ENCODE results near the gene CLEC16A.

Gene CLEC16A

DNA sequence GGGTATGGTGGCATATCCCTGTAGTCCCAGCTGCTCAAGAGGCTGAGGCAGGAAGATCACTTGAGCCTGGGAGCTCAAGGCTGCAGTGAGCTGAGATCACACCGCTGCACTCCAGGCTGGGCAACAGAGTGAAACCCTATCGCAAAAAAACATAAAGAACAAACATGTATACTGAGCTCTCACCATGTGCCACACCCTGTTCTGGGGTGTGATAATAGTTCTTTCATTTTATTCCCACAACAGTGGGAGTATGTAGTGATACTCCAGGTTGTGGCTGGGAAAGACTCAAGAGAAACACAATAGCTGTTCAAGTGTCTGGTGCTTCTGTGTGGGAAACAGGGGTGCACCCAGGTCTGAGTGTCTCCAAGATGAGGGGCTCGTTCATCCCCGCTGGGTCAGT is 221.0 kb downstream of the CLEC16A start:
- no peak for DNase-seq

DNA sequence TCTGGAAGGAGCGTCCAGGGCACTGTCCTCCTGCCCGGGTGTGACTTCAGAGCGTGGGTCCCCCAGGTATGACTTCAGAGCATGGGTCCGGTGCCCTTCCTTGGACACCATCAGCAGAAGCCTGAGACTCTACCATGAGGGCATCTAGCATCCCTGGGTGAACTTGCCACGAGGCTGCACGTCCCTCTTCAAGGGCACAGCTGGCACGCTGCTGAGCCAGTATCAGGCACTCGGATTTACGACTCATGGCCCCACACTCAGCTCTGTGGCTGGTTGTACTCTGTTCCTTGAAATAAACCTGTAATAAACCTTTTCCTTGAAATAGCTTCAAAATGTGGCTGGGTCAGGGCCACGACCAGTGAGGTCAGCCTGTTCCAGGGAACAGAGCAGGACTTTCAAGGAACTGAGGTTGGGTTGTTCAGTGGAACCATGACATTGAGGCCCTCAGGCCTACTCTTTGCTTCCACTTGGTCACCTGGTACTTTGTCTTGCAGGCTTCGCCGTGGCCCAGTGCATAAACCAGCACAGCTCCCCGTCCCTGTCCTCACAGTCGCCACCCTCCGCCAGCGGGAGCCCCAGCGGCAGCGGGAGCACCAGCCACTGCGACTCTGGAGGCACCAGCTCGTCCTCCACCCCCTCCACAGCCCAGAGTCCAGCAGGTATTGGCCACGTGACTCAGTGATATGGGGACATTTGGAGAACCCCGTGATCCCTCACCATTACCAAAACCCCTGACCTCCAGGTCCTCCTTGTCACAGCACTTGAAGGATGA is 221.7 kb downstream of the CLEC16A start:
- no peak for DNase-seq

DNA sequence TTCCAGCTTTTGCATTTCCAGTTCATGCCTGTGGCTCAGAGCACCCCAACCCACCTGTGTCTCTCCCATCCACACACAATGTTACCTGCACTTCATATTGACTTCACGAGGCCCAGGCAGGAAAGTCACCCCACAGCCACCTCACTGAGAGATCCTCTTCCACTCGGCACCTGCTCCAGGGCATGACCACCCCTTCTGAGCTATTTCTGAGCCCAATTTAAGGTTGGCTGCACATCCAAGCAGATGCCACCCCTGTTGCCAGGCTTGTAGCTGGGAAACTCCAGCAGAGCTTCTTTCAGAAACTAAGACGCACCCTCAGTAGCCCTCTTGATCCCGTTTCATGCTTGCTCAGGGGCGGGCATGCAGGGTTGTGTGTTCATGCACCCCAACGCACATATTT is 223.2 kb downstream of the CLEC16A start:
- DNase-seq, result no peak

DNA sequence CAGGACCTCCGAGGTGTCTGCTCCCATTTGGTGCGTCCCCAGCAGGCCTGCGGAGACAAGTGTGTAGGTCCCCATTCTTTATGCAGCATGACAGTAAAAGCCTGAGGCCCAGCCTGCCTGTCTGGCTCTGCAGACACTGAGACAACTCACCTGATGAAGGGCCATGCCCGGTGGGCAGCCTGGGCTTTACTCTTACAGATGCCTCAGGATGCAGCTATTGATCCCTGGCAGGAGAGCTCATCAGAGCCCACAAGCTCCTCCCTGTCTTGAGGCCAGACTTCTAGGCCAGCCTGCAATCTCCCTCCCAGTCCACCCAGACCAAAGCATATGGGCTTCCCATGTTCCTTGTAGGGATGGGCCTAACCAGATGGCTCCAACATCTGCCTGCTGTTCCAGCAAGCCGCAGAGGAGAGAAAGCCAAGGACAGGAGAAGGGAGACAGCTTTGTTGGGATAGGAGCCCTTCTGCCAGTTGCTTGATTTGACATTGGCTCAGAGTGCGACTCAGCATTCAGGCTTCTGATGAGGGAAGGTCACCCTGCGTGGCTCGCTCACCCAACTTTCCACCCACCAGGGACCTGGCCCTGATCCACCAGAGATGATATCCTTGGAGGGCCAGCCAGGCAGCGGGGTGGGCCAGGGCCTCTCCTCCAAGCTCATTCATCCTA is 224.2 kb downstream of the CLEC16A start:
- no peak for DNase-seq

DNA sequence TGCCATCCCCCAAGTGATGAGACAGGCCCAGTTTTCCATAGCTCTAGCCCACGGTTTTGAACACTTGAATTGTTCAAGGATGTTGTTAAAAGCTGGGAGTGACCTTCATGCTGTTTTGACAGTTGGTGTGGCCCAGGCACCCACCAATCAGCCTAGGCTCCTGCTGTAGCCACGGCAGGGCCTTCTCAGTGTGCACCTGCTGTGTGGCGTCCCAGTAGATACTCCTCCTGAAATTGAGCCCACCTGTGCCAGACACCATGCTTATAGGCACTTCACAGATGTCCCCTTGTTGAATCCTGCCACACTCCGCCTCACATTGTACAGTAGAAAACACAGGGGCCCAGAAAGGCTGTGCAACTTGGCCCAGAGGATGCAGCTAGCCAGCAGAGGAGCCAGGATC is 225.3 kb downstream of the CLEC16A start:
- DNase-seq, result no peak

DNA sequence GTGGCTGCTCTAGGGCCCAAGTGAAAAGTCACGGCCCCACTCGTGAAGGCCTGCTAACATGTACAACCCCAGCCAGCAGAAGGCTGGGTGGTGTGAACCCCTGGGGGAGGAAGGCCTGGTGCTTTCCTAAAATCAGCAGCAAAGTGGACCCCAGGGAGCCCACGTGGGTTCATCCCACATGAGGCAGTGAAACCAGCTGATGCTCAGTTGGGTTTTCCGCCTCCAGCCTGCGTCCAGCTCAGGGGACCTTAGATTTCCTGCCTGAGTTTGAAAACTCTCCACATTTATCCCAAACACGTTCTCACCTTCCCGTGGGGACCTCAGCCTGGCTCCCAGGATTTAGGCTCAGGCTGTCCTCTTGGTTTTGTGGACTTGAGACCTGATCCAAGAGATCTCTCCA is 225.8 kb downstream of the CLEC16A start:
- no peak for DNase-seq

DNA sequence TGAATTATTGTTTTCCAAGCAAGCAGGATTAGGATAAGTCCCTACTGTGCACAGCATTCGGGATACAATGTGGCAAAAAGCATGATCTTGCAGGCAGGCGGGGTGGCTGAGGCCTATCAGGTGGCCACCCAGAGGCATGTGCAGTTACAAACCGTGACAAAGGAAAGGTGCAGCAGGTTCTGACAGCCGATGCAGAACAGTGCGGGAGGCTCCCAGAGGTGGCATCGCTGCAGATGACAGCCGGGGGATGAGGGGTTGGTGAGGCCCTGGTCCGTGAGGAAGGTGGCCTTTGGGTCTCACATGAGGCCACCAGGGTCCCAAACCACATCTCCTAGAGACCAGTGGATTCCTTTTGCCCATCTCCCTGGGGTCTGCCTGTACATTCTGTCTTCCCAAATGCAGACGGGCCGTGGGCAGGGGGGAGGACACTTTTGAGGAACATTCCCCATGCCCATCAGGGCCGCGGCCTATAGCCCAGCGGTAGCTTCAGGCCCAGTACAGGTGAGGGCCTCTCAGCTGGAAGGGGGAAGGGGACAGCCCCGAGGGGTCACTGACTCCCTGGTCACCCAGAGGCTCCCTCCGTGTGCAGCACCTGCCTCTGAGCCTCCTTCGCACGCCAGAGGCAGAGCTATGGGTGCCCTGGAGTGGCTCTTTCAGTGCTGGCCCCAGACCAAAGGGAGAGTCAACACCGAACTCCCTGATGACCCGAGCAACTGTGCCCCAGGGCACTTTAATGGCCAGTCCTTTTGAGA is 226.5 kb downstream of the CLEC16A start:
- DNase-seq, result no peak

DNA sequence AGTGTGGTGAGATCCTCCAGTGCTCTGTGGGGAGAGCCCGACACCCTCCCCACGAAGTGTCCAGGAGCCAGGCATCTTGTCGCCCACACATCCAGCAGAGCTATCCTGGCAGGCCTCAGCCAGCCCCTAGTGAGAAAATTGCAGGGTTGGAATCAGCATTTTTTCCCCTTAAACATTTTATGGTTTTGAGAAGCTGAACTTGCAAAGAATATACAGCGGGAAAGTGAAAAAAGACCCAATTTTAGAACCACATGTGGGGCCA is 227.0 kb downstream of the CLEC16A start:
- no peak for DNase-seq

DNA sequence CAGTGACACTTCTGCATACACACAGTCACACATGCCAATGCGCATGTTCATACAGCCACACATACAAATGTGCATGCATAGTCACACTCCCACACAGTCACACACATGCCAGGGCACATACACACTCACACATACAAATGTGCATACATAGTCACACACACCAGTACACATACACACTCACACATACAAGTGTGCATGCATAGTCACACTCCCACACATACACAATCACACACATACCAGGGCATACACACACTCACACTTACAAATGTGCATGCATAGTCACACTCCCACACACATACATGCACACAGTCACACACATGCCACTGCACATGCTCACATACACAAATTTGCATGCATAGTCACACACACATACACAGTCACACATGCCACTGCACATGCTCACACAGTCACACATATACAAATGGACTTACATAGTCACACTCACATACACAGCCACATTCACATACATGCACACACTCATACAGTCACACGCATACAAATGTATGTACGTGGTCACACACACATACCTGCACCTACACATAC is 227.5 kb downstream of the CLEC16A start:
- DNase-seq, result no peak

DNA sequence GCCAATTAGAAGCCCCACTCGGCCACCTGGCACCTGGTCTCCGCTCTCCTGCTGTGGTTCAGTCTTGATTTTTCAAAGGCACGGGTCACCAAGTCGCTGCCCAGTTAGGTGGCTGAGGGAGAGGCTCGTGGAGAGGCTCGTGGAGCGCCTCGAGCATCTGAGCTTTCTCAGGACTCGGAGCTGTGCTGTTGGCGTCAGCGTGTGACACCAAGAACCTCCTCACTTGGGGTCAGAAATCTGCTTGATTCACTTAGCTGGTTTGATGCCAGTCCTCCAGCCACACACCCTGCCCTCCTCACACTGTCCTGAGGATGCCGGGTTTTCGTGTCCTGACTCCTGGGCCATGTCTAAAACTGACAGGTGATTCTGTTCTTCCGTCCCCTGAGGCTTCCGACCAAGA is 229.1 kb downstream of the CLEC16A start:
- DNase-seq, result no peak

DNA sequence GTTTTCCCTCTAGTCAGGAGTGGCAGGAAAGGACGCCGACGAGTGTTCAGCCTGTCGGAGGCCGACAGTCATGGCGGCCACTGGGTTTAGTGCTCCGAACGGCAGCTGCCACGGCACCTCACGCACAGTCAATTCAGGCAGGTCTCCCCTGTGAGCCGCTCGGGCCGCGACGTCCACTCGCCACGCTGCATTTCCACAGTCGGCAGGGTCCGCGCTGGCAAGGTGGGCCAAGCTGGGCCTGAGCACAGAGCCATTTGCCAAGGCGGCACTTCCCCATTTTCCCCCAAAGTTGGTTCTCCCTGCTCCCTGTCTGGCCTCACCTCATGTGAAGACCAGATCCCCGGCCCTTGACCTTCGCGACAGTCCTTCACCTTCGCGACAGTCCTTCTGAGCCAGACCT is 229.8 kb downstream of the CLEC16A start:
- no peak for DNase-seq

DNA sequence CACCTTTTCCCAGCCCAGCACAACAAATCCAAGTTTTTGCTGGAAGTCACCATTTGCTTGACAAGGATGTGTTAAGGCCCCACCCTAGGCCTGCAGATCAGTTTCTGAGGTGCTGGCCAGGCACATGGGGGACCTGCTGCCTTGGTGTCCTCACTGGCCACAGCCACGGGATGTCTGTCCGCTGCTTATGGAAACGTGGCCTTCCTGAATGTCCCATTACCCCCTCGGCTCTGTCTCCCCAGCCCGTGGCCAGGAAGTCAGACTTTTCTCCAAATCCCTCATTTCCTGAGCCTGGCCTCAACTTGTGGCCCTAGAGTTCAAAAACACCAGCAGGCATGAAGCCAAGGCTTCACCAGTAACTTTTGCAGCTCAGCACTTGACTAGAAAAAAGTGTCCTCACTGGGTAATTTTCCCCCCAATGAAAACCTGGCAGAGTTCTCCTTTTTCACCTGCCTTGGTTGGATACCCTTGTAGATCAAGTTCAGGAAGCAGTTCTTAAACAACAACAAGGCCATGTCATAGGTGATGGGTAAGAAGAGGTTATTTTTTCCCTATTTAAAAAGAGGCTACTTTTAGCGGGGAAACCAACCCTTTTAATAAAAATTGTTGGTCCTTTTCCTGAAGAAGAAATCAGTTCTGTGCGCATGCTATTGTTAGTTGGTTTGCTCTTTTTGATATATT is 230.9 kb downstream of the CLEC16A start:
- DNase-seq, result no peak

DNA sequence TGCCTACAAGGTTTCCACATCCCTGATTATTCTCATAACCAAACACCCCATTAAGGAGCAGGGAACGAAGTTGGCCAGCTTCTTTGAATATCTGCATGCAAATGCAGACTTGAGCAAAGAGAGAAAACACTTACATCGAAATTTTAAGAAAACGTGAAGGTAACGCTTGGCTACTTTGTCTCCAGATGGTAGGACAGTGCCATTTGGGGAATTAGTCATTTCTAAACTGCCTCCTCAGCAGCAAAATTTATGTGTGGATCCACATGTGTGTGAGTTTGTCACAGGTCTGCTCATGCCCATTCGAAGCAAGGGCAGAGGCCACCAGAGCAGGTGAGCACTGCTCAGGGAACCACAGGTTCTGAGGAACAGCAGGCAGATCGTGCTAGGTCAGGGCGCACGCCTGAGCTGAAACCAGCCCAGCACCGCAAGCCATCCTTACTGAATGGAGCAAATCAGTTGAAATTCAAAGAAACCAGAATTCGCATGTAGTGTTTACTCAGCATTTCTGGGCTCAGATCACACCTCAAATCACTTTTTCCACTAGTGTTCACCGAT is 231.5 kb downstream of the CLEC16A start:
- no peak for DNase-seq

DNA sequence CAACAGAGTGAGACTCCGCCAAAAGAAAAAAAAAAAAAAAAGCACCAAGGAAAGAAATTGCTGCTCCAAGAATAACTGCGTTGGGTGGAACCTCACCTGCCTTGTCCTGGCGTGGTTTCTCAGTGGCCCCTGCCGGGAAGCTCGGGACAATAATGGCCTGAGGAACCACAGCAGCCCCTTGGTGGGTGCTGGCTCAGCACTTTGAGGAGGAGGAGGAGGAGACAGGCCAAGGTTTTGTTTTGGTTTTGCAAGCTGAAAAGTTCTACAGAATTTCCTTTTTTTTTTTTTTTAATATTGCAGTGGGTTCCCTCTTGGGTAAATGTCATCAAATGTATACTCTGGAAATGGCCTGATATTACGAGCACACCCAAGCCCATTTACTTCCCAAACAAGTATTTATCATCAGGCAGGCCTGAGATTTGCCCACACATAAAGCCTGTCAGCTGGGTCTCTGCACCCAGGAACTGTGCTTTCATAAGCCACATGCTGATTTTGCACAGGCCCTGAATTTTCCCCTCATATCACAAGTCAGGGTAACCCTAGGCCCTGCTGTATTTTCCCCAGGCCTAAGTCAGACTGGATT is 233.3 kb downstream of the CLEC16A start:
- DNase-seq, result no peak

DNA sequence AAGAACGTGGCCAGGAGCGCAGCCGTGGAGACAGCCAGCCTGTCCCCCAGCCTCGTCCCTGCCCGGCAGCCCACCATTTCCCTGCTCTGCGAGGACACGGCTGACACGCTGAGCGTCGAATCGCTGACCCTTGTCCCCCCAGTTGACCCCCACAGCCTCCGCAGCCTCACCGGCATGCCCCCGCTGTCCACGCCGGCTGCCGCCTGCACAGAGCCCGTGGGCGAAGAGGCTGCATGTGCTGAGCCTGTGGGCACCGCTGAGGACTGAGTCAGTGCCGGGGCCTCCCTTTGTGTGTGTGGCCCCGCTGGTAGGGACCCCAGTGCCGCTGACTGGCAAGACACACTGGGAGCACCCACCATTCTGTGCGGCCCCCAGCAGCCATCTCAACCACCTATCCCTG is 234.1 kb downstream of the CLEC16A start:
- no peak for DNase-seq

DNA sequence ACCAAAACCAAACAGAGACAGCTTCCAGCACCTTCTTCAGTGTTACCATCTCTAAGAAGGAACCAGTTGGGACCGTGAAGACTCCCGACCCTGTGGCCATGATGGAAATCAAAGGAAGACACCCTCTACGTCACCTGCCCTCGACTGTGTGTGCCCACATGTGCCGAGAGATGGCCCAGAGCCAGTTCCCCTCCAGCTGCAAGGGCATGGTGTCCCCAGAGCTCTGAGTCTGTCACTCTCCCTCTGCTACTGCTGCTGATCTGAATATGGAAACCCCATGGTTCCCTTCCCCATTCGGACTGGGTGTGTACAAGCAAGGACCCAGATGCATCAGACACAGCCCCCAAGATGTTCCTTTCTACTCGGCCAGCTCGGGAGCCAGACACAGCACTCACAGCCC is 235.2 kb downstream of the CLEC16A start:
- no peak for DNase-seq

DNA sequence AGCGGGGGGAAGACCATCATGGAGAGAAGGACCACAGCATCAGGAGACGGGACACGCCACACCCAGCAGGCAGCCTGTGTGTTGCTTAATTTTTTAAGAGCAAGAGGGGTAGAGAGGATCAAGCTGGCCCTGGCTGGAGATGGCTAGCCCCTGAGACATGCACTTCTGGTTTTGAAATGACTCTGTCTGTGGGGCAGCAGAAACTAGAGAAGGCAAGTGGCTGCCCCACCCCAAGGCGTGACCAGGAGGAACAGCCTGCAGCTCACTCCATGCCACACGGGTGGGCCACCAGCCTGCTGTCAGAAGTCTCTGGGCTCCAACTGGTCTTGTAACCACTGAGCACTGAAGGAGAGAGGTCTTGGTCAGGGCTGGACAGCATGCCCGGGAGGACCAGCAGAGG is 236.1 kb downstream of the CLEC16A start:
- DNase-seq, result no peak

DNA sequence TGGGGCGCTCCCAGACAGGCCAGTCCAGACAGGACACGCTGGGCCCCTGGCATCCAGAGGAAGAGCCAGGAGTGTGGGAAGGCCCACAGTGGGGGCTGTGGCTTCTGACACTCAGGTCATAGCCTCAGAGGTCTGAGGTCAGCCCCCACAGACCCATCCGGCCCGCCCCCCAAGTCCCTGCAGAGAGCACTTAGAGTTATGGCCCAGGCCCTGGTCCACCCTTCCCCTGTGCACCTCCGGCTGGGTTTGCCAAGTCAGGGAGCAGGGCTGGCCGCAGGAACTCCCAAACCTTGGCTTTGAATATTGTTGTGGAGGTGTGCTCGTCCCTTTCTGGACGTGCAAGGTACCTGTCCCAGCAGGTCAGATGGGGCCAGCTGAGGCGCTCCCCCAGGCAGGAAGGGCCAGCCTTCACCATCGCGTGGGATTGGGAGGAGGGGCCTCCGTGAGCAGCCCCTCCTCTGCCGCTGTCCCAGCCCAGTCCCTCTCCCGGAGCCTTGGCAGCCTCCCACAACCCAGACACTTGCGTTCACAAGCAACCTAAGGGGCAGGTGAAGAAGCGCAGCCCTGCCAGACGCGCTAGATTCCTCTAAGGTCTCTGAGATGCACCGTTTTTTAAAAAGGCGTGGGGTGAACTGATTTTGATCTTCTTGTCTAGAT is 237.0 kb downstream of the CLEC16A start:
- DNase-seq, result no peak

DNA sequence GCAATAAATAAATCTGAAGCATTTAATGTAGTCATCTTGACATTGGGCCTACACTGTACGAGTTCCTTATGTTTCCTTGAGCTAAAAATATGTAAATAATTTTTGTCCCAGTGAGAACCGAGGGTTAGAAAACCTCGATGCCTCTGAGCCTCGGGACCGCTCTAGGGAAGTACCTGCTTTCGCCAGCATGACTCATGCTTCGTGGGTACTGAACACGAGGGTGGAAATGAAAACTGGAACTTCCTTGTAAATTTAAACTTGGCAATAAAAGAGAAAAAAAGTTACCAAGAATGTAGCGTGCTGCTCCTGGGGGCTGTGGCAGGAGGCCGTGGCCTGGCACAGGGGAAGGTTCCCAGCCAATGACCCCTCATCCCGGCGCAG is 237.5 kb downstream of the CLEC16A start:
- DNase-seq, result no peak

DNA sequence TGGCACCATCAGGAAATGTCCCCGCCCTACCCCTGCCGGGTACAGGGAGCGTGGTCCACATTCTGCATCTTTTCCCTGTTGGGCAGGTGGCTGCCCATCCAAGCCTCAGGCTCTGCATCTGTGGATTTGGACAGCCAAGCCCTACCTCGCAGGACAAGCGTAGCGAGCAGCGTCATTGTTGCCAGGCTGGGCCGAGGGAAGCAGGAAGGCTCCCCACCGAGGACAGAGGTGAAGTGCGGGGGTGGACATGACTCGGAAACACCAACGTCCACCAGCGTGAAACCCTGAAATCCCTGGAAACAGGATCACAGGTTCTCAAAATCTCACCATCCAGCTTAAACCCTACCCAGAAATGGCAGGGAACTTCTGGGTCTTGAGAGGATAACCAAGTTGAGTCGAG is 238.0 kb downstream of the CLEC16A start:
- DNase-seq, result no peak

DNA sequence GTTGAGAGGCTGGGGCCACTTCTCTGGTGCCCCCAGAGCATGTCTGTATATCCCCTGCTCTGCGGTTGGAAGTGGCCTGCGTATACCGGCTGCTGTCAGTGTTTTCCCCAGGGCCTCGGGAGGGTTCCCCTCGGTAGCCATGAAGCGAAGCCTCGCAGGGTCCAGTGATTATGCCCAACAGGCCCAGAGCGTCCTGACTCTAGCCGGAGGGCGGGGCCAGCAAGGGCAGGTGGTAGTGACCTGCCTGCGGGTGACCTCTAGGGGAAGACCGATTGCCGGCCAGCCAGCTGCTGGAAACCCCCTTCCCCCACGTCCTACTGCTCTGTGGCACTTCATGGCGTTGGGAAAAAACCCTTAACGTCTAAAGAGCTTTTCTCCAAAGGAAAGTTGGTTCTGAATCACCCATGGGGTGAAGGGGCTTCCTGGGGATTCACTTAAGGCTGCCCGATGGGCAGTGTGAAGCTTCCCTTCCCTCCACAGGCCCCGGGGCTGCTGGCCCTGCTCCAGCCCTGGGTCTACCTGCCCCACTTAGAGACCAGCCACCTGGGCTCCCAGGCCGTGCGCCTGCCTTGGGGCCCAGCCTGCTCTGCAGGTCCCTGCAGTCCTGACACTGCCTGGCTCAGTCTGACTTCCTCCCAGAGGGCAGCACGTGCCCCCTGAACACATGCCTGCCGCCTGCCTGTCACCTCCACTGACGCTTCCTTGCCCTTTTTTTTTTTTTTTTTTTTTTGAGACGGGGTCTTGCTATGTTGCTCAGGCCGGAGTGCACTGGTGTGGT is 238.9 kb downstream of the CLEC16A start:
- no peak for DNase-seq

All from NCI-H526 (cell line).